Left forelimb (tissue), 1 donor: ENCODE measurements around the gene FADS3.

Source experiments
- DNase-seq: peaks from one replicate; pipeline ENCODE4 v3.0.0-alpha.2; 2018; ENCODE audit warnings: low spot score

Gene FADS3

GRCh38 chr11:61891331-61892084, at the start of gene FADS3:
FADS3 (minus strand) TSS chr11:61891545; CDS start chr11:61891381, 164 bp downstream.
- DNase-seq = peak; percentile 85

GRCh38 chr11:61940466-61940865, 49.1 kb upstream of the FADS3 start:
- no peak for DNase-seq

GRCh38 chr11:61935861-61936260, 44.5 kb upstream of the FADS3 start:
- DNase-seq = no peak

GRCh38 chr11:61930933-61931332, 39.6 kb upstream of the FADS3 start:
- no peak for DNase-seq

- no peak for DNase-seq
These were observed 37.3 kb upstream of the FADS3 start for GRCh38 chr11:61928606-61929005.

- no peak for DNase-seq
These were observed 36.2 kb upstream of the FADS3 start for GRCh38 chr11:61927501-61927900.

GRCh38 chr11:61926235-61926634, 34.9 kb upstream of the FADS3 start:
- no peak for DNase-seq

GRCh38 chr11:61925736-61926135, 34.4 kb upstream of the FADS3 start:
- no peak for DNase-seq

GRCh38 chr11:61924064-61924455, 32.7 kb upstream of the FADS3 start:
- DNase-seq = no peak

- peak; percentile 91 for DNase-seq
These were observed 32.1 kb upstream of the FADS3 start for GRCh38 chr11:61923166-61924063.

GRCh38 chr11:61922539-61922938, 31.2 kb upstream of the FADS3 start:
- DNase-seq = peak; percentile 90

GRCh38 chr11:61921446-61921845, 30.1 kb upstream of the FADS3 start:
- DNase-seq = no peak

GRCh38 chr11:61919705-61920631, 28.6 kb upstream of the FADS3 start:
- DNase-seq = peak; percentile 64

- peak; percentile 64 for DNase-seq
These were observed 27.8 kb upstream of the FADS3 start for GRCh38 chr11:61918938-61919704.

- DNase-seq = no peak
These were observed 27.0 kb upstream of the FADS3 start for GRCh38 chr11:61918251-61918937.

- DNase-seq = peak; percentile 84
These were observed 26.2 kb upstream of the FADS3 start, which contains the start of gene RAB3IL1 for GRCh38 chr11:61917334-61918109. RAB3IL1 (minus strand) TSS chr11:61917566; CDS start chr11:61917367, 199 bp downstream.

- DNase-seq = peak; percentile 72
These were observed 25.5 kb upstream of the FADS3 start for GRCh38 chr11:61916737-61917333.

GRCh38 chr11:61914471-61915171, 23.3 kb upstream of the FADS3 start:
- no peak for DNase-seq
